ENCODE measurements around the gene TLCD2.
"Not testable (repeated sequence)": the region's sequence is repeated elsewhere in the genome, so short reads cannot be mapped to it uniquely, and the experiment has no call there.

TLCD2 gene, protein sequence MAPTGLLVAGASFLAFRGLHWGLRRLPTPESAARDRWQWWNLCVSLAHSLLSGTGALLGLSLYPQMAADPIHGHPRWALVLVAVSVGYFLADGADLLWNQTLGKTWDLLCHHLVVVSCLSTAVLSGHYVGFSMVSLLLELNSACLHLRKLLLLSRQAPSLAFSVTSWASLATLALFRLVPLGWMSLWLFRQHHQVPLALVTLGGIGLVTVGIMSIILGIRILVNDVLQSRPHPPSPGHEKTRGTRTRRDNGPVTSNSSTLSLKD

GRCh38 chr17:1709971-1710806 lies at the start of gene TLCD2:
TLCD2 (minus strand) TSS chr17:1710377; CDS start chr17:1710242, 135 bp downstream.
- no peak for DNase-seq (ENCODE audit: low read depth in 2 of 2)

- no peak for DNase-seq (ENCODE audit: low read depth in 2 of 2)
Measured at GRCh38 chr17:1759529-1759928, 49.4 kb upstream of the TLCD2 start.

DNA sequence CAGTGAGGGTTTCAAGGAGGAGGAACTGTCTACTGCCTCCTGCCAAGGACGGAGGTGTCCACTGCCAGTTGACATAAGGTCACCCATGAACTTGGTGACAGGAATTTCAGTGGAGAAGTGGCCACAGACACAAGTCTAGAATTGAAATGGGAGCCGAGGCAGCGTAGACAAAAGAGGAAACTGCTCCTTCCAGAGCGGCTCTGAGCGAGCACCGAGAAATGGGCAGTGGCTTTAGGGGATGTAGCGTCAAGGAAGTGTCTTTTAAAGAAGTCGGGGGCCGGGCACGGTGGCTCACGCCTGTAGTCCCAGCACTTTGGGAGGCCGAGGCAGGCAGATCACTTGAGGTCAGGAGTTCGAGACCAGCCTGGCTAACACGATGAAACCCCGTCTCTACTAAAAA lies 48.6 kb upstream of the TLCD2 start:
- DNase-seq (ENCODE audit: low read depth in 2 of 2) = no peak

DNA sequence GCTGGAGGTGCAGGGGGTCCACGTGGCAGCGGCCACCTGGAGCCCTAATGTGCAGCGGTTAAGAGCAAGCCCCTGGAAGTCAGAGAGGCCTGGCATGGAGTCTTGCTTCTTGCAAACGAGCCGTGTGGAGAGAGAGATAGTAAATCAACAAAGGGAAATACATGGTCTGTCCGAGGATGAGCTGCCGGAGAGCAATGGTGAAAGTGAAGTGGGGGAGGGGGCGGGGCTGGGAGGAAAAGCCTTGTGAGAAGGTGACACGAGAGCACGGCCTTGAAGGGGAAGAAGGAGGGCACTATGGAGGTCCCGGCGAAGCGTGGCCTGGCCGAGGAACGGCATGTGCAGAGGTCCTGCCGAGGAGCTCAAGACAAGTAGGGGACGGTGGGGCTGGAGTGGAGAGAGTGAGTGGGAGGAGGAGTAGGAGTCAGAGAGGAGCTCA lies 45.7 kb upstream of the TLCD2 start:
- DNase-seq (ENCODE audit: low read depth in 2 of 2) = no peak

GRCh38 chr17:1755252-1755826 lies 45.2 kb upstream of the TLCD2 start:
- DNase-seq (ENCODE audit: low read depth in 2 of 2) = no peak

GRCh38 chr17:1754430-1755112 lies 44.4 kb upstream of the TLCD2 start:
- no peak for DNase-seq (ENCODE audit: low read depth in 2 of 2)

- no peak for DNase-seq (ENCODE audit: low read depth in 2 of 2)
Measured at GRCh38 chr17:1753767-1754429, 43.7 kb upstream of the TLCD2 start.

DNA sequence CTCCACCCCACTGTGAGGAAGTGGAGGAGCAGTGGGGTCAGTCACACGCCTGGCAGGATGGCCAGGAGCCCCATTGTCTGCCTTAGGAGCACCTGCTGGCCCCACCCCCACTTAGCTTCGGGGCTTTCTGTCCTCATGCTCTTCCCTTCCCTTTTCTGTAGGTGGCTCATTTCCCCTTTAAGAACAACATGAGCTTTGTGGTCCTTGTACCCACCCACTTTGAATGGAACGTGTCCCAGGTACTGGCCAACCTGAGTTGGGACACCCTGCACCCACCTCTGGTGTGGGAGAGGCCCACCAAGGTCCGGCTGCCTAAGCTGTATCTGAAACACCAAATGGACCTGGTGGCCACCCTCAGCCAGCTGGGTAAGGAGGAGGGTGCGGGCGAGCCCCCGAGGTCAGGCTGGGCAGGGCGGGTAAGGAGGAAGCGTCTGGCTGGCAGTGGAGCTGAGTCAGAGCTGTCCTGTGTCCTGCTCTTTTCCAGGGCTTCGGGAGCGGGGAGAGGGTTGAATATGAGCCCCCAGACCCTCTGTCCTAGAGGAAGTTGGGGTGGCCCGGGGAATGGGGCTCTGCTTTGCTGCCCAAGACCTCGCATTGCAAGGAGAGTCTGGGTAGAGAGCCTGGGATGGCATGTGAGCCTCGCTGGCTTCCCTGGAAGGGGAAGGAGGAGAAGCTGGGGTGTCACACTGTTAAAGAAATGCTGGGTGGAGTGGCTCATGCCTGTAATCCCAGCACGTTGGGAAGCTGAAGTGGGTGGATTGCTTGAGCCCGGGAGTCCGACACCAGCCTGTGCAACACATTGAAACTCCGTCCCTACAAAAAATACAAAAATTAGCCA lies 42.5 kb upstream of the TLCD2 start:
- no peak for DNase-seq (ENCODE audit: low read depth in 2 of 2)

GRCh38 chr17:1750628-1751027 lies 40.5 kb upstream of the TLCD2 start:
- no peak for DNase-seq (ENCODE audit: low read depth in 2 of 2)

DNA sequence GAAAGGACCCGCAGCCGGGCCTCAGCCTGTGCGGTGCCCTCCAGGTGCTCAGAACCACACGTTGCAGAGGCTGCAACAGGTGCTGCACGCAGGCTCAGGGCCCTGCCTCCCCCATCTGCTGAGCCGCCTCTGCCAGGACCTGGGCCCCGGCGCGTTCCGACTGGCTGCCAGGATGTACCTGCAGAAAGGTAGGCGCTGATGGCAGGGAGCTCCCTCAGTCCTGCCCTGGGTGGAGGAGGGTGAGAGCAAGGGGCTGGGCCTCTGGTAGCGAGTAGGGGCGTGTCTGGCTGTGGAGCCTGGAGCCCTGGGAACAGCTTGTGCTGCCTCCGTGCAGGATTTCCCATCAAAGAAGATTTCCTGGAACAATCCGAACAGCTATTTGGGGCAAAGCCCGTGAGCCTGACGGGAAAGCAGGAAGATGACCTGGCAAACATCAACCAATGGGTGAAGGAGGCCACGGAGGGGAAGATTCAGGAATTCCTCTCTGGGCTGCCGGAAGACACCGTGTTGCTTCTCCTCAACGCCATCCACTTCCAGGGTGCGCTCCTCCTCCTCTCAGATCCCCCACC lies 36.9 kb upstream of the TLCD2 start:
- DNase-seq (ENCODE audit: low read depth in 2 of 2) = no peak

DNA sequence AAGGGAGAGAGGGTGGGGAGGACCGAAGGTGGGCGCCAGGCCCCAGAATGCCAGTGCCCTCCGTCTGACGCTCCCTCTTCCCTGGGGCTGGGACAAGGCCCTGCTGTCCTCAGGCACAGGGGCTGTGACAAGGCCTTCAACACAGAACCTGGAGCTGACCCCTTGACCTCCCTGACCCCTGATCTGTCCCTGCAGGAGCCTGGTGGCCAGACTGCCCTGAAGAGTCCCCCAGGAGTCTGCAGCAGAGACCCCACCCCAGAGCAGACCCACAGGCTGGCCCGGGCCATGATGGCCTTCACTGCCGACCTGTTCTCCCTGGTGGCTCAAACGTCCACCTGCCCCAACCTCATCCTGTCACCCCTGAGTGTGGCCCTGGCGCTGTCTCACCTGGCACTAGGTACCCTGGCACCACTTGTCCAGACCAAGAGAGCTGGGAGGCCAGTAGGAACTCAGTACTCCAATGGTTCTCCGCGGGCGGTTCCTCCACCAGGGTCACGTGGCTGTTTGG lies 35.4 kb upstream of the TLCD2 start:
- DNase-seq (ENCODE audit: low read depth in 2 of 2) = no peak

DNA sequence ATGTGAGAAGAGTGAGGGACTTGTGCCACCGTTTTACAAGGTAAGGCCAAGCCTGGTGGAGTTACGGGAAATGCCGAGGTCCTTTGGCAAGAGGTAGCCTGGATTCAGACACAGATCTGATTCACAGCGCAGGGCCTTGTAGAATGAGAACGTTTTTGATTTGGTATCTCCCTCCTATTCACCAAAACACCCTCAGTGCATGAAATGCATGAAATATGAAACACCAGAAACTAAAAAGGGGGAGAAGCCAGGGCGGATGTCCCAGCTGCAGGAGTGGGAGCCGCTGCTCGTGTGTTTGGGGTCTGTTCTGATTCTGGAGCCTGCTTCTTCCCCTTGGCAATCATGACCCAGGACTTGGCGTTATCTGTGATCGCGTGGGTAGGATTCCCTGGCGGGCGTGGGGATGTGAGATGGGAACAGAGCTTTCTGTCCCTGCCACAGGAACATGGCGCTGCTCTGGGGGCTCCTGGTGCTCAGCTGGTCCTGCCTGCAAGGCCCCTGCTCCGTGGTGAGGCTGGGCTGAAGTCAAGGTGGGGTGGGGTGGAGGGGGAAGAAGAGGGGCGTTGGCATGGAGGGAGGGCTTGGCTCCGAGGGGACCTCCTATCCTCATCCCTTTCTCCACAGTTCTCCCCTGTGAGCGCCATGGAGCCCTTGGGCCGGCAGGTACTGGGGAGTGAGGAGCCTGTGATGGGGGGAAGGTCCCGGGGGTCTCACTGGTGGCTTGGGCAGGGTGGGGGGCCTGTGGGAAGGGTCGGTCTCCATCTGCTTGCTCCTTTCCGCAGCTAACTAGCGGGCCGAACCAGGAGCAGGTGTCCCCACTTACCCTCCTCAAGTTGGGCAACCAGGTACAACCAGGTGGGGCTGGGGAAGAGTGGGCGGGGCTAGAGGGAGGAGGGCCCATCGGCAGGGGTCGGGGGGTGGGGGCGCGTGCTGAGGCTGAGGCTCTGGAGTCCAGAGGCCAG lies 34.7 kb upstream of the TLCD2 start:
- no peak for DNase-seq (ENCODE audit: low read depth in 2 of 2)

DNA sequence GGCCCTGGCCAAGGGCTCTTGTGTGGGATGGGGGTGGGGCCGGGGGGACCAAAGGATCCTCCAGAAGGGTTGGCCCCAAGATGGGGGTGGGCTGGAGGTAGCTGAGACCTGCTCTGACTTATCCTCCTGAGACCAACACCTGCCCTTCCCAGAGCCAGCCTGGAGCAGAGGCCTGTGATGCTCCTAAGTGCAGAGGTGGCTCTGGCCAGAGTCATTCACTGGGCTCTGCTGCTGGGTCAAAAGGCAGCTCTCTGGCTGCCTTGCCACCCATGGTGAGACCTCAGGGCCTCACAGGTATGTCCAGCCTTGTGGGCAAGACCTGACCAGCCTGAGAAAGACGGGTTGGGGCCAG lies 32.9 kb upstream of the TLCD2 start:
- no peak for DNase-seq (ENCODE audit: low read depth in 2 of 2)

DNA sequence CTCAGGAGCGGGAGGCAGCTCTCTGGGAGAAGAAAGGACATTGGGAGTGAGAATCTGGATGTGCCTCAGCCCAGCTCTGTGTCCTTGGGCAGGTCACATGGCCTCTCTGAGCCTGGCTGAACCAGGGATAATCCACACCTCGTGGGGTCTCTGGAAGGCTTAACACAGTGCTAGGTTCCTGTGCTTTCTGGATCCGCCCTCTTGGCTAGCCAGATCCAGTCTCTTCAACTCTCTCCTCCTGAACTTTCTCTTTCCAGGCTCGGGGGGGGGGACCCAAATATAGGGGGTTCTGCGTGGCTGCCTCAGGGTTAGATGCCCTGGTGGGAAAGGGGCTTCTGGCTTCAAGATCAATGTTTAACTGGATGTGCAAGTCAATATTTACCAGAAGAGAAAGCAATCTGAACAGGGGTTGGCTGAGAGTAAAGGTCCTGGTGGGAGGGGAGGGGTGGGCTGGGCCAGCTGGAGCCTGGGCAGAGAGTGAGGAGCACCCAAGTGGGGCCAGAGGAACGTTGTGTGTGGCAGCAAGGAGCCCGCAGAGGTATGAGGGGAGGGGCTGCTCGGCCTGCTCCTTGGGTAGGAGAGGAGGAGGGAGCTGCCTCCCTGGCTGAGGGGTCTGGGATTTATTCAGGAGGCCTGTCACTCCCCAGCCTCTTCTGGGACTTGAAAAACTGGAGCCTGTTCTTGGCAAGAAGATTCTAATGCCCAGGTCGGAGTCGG lies 32.4 kb upstream of the TLCD2 start, which contains the start of gene SERPINF2:
Gene SERPINF2, plus strand, starts transcription at position 501 of the 717 bp plus-strand sequence. CDS start 2,125 bp downstream, outside the sequence.
- no peak for DNase-seq (ENCODE audit: low read depth in 2 of 2)

GRCh38 chr17:1741899-1742298 lies 31.7 kb upstream of the TLCD2 start:
- DNase-seq (ENCODE audit: low read depth in 2 of 2) = not testable (repeated sequence)

DNA sequence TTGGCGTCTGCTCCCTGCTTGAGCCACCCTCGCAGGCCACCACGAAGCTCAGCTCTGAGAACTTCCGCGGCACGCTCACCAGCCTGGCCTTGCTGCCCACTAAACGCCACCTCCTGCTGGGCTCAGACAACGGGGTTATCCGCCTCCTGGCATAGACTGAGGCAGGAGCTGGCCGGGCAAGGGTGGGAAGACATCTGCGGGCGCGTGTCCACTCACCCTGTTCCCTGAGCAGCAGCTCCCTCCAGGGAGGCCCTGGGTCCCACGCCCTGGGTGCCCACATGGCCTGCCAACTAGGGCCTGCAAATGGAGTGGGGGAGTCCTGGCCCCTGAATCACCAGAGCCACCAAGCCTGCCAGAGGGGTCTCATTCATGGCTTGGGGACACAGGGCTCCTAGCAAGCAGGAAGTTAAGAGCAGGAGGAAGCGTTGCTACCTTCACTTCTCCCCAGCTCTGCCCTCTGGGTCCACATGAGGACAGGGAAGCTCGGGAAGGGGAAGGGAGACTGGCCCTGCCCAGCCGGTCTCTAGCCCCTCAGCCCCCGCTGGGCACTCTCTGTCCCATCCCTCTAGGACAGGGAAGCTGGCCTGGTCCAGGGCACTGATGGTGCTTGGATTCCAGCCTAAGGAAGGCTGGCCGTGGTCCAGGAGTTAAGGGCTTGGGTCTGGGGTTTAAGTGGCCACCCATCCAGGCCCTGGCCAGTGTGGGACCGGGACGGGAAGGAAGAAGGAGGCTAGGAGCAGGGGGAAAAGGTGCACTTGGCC lies 27.5 kb upstream of the TLCD2 start:
- no peak for DNase-seq (ENCODE audit: low read depth in 2 of 2)
